Mesenchymal stem cell (in vitro differentiated cells and primary cell): Measurements from ENCODE around the gene SLC12A3.
"Not testable (repeated sequence)": the region's sequence is repeated elsewhere in the genome, so short reads cannot be mapped to it uniquely, and the experiment has no call there.

Experiments
- DNase-seq: peaks from one replicate; pipeline ENCODE4 v3.0.0-alpha.2; 2013
- H2AFZ ChIP-seq: one replicate; pipeline ENCODE4 v1.6.1; 2013; ENCODE audit warnings: low read depth, mild to moderate bottlenecking, control low read depth, inconsistent platforms, low read length, moderate library complexity
- H2AK5ac ChIP-seq: 2 replicates; pipeline ENCODE4 v1.6.1; 2013; ENCODE audit warnings: low read length, moderate library complexity, mild to moderate bottlenecking, inconsistent platforms; ENCODE audit not compliant: severe bottlenecking
- H2BK120ac ChIP-seq: one replicate; pipeline ENCODE4 v1.6.1; 2013; ENCODE audit warnings: low read depth, mild to moderate bottlenecking, inconsistent platforms, low read length, moderate library complexity
- H2BK12ac ChIP-seq, 2 experiments: one replicate each; pipeline ENCODE4 v1.6.1; 2013; ENCODE audit warnings: inconsistent platforms in 2 of 2, low read length in 2 of 2, mild to moderate bottlenecking in 2 of 2, moderate library complexity in 2 of 2, control low read depth in 1 of 2
- H2BK15ac ChIP-seq: one replicate; pipeline ENCODE4 v1.6.1; 2013; ENCODE audit warnings: mild to moderate bottlenecking, low read depth, inconsistent platforms; ENCODE audit not compliant: poor library complexity, severe bottlenecking
- H2BK5ac ChIP-seq: 2 replicates; pipeline ENCODE4 v1.6.1; 2013; ENCODE audit warnings: low read depth, mild to moderate bottlenecking, low read length, control low read depth, inconsistent platforms; ENCODE audit not compliant: poor library complexity, severe bottlenecking
- H3K14ac ChIP-seq, 2 experiments: one replicate each; pipeline ENCODE4 v1.6.1; 2013; ENCODE audit warnings: inconsistent platforms in 2 of 2, low read length in 2 of 2, control low read depth in 1 of 2, mild to moderate bottlenecking in 1 of 2, moderate library complexity in 1 of 2
- H3K18ac ChIP-seq, 2 experiments: one replicate each; pipeline ENCODE4 v1.6.1; 2013; ENCODE audit warnings: inconsistent platforms in 2 of 2, low read length in 2 of 2, control low read depth in 1 of 2, low read depth in 1 of 2, mild to moderate bottlenecking in 1 of 2
- H3K23ac ChIP-seq, 2 experiments: one replicate each; pipeline ENCODE4 v1.6.1; 2013; ENCODE audit warnings: inconsistent platforms in 2 of 2, low read length in 2 of 2, mild to moderate bottlenecking in 2 of 2, moderate library complexity in 2 of 2, control low read depth in 1 of 2
- H3K27ac ChIP-seq: 2 replicates; pipeline ENCODE4 v1.5.1; 2013; ENCODE audit warnings: mild to moderate bottlenecking, moderate library complexity, low read length, control low read depth, inconsistent platforms; ENCODE audit not compliant: poor library complexity, severe bottlenecking
- H3K27me3 ChIP-seq, 2 experiments: 2 replicates each; pipeline versions ENCODE4 v1.6.1 to v1.7.0; 2013; ENCODE audit warnings: low read length in 2 of 2, mild to moderate bottlenecking in 2 of 2, moderate library complexity in 2 of 2, control low read depth in 1 of 2, inconsistent platforms in 1 of 2; ENCODE audit not compliant: control insufficient read depth in 1 of 2, insufficient read depth in 1 of 2
- H3K36me3 ChIP-seq, 2 experiments: 2 replicates each; pipeline versions ENCODE4 v1.6.1 to v1.7.0; 2013; ENCODE audit warnings: low read length in 2 of 2, control low read depth in 1 of 2, inconsistent platforms in 1 of 2, low read depth in 1 of 2, mild to moderate bottlenecking in 1 of 2; ENCODE audit not compliant: insufficient read depth in 2 of 2, control insufficient read depth in 1 of 2
- H3K4ac ChIP-seq, 2 experiments: one replicate each; pipeline ENCODE4 v1.6.1; 2013; ENCODE audit warnings: inconsistent platforms in 2 of 2, low read length in 2 of 2, mild to moderate bottlenecking in 2 of 2, moderate library complexity in 2 of 2, control low read depth in 1 of 2, low read depth in 1 of 2
- H3K4me1 ChIP-seq: 2 replicates; pipeline ENCODE4 v1.6.1; 2013; ENCODE audit warnings: low read depth, low read length, control low read depth; ENCODE audit not compliant: control insufficient read depth, insufficient read depth
- H3K4me2 ChIP-seq: 2 replicates; pipeline ENCODE4 v1.6.1; 2013; ENCODE audit warnings: low read length, mild to moderate bottlenecking, inconsistent platforms; ENCODE audit not compliant: poor library complexity, severe bottlenecking
- H3K4me3 ChIP-seq, 2 experiments: 2 replicates each; pipeline versions ENCODE4 v1.5.1 to v1.7.0; 2013; ENCODE audit warnings: low read length in 2 of 2, mild to moderate bottlenecking in 2 of 2, control low read depth in 1 of 2, low read depth in 1 of 2; ENCODE audit not compliant: insufficient read depth in 1 of 2
- H3K79me1 ChIP-seq: replicated peaks from 2 replicates; pipeline ENCODE4 v1.6.1; 2013; ENCODE audit warnings: mild to moderate bottlenecking, control low read depth, low read length, inconsistent platforms; ENCODE audit not compliant: poor library complexity, severe bottlenecking
- H3K9ac ChIP-seq: 2 replicates; pipeline ENCODE4 v1.7.0; 2013; ENCODE audit warnings: mild to moderate bottlenecking, low read length, moderate library complexity
- H3K9me3 ChIP-seq: 2 replicates; pipeline ENCODE4 v1.7.0; 2013; ENCODE audit warnings: mild to moderate bottlenecking, low read length; ENCODE audit not compliant: control insufficient read depth
- H4K8ac ChIP-seq: one replicate; pipeline ENCODE4 v1.6.1; 2013; ENCODE audit warnings: inconsistent platforms, mild to moderate bottlenecking, low read length, moderate library complexity
- H4K91ac ChIP-seq: one replicate; pipeline ENCODE4 v1.6.1; 2013; ENCODE audit warnings: mild to moderate bottlenecking, low read length, inconsistent platforms
- WGBS: methylation state at CpG from one replicate; pipeline ENCODE4 v1.1.7; 2013; ENCODE audit warnings: mixed read lengths; 5-methylcytosine and 5-hydroxymethylcytosine counted together

SLC12A3 gene

DNA sequence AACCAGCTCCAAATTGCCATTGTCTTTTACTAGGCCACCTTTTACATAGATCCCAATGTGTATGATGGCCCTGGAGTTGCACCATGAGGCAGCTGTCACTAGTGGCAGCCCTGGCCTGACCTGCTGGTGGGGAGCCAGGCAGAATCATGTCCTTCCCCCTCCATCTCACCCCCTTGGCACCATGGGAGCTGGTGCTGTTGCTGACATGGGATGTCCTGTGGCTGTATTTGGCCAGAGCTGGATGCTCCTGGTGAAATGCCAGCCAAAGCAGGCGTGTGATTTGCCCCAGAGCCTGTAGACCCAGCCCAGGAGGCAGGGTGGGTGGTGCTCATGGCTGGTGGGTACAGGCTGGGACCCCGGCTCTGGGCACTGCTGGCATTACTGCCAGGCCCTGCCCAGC lies 18.6 kb downstream of the SLC12A3 start:
- no peak overlapping the region for H2BK120ac ChIP-seq
- no peak overlapping the region for H3K23ac ChIP-seq
- peaks cover 9 to 33% of the 10 kb centered on the region in 2 experiments for H3K27me3 ChIP-seq
- no peak overlapping the region for H4K91ac ChIP-seq
- no peak overlapping the region for H3K4me3 ChIP-seq
- peak overlapping the region in 1 of 2 experiments; percentile 46 for H3K14ac ChIP-seq
- DNase-seq: no peak
- no peak overlapping the region for H2AFZ ChIP-seq
- no peaks in the 10 kb centered on the region for H3K4me1 ChIP-seq
- H2BK15ac ChIP-seq: no peak overlapping the region
- H2AK5ac ChIP-seq: no peak overlapping the region
- no peak overlapping the region for H3K9ac ChIP-seq
- H3K27ac ChIP-seq: no peak overlapping the region
- H2BK5ac ChIP-seq: no peak overlapping the region
- no peak overlapping the region for H2BK12ac ChIP-seq
- no peak overlapping the region for H3K18ac ChIP-seq
- H3K4ac ChIP-seq: no peak overlapping the region
- H3K4me2 ChIP-seq: no peak overlapping the region
- no peaks in the 10 kb centered on the region for H3K79me1 ChIP-seq
- 84% methylated on average over 2 of the region's 2 CpGs for WGBS
- no peak overlapping the region for H4K8ac ChIP-seq
- H3K36me3 ChIP-seq: no peaks in the 10 kb centered on the region
- H3K9me3 ChIP-seq: no peaks in the 10 kb centered on the region

DNA sequence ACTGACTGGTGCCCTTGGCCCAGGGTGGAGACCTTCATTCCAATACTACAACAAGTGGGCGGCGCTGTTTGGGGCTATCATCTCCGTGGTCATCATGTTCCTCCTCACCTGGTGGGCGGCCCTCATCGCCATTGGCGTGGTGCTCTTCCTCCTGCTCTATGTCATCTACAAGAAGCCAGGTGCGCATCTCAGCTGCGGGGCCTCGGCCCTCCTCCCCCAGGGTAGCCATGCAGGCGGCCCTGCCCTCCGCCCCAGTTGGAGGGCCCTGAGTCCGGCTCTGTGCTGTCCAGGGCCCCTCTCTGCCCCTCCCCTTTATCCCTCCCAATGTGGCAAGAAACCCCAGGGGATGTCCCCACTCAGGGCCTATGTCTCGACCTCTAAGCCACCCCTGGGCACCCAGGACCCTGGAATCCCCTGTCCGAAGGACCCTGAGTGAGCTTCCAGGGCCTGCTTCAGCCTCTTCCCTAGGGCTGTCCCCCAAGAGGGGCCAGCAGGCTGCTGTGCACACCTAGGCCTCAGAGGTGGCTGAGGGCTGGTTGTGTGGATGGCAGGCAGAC lies 19.1 kb downstream of the SLC12A3 start:
- Histone ChIP-seq H2BK12ac (no peak overlapping the region), H3K9me3 (no peaks in the 10 kb centered on the region), H3K79me1 (no peaks in the 10 kb centered on the region), H3K4ac (no peak overlapping the region), H3K27ac (no peak overlapping the region), H4K91ac (no peak overlapping the region), H3K27me3 (peaks cover 9 to 33% of the 10 kb centered on the region in 2 experiments), H3K23ac (no peak overlapping the region), H2AFZ (no peak overlapping the region), H4K8ac (no peak overlapping the region), H3K4me1 (no peaks in the 10 kb centered on the region), H2BK5ac (no peak overlapping the region), H3K4me3 (no peak overlapping the region), H3K18ac (no peak overlapping the region), H2BK120ac (no peak overlapping the region), H2BK15ac (no peak overlapping the region), H3K4me2 (no peak overlapping the region), H3K36me3 (no peaks in the 10 kb centered on the region), H2AK5ac (no peak overlapping the region), H3K14ac (no peak overlapping the region), H3K9ac (no peak overlapping the region)
- WGBS: 90% methylated on average over 14 of the region's 14 CpGs
- no peak for DNase-seq

DNA sequence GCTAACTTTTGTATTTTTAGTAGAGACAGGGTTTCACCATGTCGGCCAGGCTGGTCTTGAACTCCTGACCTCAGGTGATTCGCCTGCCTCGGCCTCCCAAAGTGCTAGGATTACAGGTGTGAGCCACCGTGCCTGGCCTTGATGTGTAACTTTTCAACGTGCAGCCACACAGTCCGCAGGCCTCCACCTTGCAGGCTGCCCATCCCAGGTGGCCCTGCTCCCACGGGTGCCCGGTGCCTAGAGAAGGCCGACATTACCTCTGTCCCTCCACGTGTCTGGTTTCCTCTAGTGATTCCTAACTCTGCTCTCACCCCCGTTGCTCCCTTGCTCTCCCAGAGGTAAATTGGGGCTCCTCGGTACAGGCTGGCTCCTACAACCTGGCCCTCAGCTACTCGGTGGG lies 19.9 kb downstream of the SLC12A3 start:
- not testable (repeated sequence) for H3K79me1 ChIP-seq, H3K4me1 ChIP-seq, DNase-seq, H3K23ac ChIP-seq, H3K4me2 ChIP-seq, H4K8ac ChIP-seq, H2BK5ac ChIP-seq, H3K27ac ChIP-seq, H3K4ac ChIP-seq, H2BK12ac ChIP-seq, H3K9ac ChIP-seq, H3K4me3 ChIP-seq, H3K18ac ChIP-seq, H3K9me3 ChIP-seq, H3K36me3 ChIP-seq, H2BK120ac ChIP-seq, H2AFZ ChIP-seq, H3K14ac ChIP-seq, H2AK5ac ChIP-seq, H4K91ac ChIP-seq, H2BK15ac ChIP-seq
- H3K27me3 ChIP-seq: peaks cover 4 to 26% of the 10 kb centered on the region in 2 experiments
- 84% methylated on average over 13 of the region's 13 CpGs for WGBS

DNA sequence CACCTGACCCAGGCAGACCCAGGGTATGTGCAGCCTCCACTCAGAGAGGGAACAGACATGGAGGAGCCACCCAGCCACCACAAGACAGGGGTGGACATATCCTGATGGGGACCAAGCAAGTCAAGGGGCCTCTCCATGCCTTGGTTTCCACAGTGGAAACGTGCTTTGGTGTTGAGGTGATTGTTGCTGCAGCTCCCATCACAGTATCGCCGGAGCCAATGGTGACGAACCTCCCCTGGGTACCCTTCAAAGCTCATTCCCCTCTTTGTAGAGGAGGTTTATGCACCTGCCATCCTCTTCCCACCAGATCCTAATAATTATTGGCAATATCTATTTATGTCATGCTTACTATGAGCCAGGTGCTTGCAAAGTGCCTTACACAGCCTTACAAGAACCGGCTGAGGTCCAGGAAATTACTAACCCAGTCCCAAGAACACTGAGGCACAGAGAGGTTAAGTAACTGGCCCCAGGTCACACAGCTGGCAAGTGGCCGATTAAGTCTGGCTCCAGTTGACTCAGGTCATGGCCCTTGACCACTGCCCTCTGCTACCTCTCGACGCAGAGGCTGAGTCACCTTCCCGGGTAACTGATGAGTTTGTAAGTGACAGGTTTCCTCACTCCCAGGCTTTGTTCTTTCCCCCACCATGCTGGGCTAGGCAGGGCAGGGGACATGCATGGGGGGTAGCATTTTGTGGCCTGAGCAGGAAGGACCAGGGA lies 20.6 kb downstream of the SLC12A3 start:
- Histone ChIP-seq H3K27ac (no peak overlapping the region), H3K4me3 (no peak overlapping the region)

More for the DNA sequence above, 20.6 kb downstream of the SLC12A3 start:
- no peak overlapping the region for H4K91ac ChIP-seq
- H3K4me2 ChIP-seq: no peak overlapping the region
- H3K27me3 ChIP-seq: peaks cover 4 to 19% of the 10 kb centered on the region in 2 experiments
- no peak overlapping the region for H3K18ac ChIP-seq
- no peaks in the 10 kb centered on the region for H3K79me1 ChIP-seq
- H3K14ac ChIP-seq: no peak overlapping the region
- H4K8ac ChIP-seq: no peak overlapping the region
- H2AK5ac ChIP-seq: no peak overlapping the region
- H3K4me1 ChIP-seq: no peaks in the 10 kb centered on the region
- no peak overlapping the region for H2BK12ac ChIP-seq
- H3K9me3 ChIP-seq: no peaks in the 10 kb centered on the region
- no peak overlapping the region for H2AFZ ChIP-seq
- H2BK5ac ChIP-seq: no peak overlapping the region
- H2BK120ac ChIP-seq: no peak overlapping the region
- DNase-seq: no peak
- no peak overlapping the region for H3K4ac ChIP-seq
- H2BK15ac ChIP-seq: no peak overlapping the region
- H3K36me3 ChIP-seq: no peaks in the 10 kb centered on the region
- no peak overlapping the region for H3K9ac ChIP-seq
- 77% methylated on average over 5 of the region's 9 CpGs for WGBS
- H3K23ac ChIP-seq: no peak overlapping the region
